Fibroblast of peridontal ligament (primary cell): ENCODE results near the gene CILP.
"Not testable (repeated sequence)": the region's sequence is repeated elsewhere in the genome, so short reads cannot be mapped to it uniquely, and the experiment has no call there.

Experiments used
- DNase-seq: peaks from one replicate; pipeline ENCODE4 v3.0.0-alpha.2; 2010; ENCODE audit errors: extremely low read depth

The CILP gene

GRCh38 chr15:65210770-65211481, at the start of gene CILP:
Gene CILP, minus strand, starts transcription at chr15:65211473. Its CDS starts 1,718 bp downstream, at chr15:65209755.
- DNase-seq, result no peak

- no peak for DNase-seq
These were observed 49.7 kb upstream of the CILP start for GRCh38 chr15:65260968-65261367.

- DNase-seq, result no peak
These were observed 48.1 kb upstream of the CILP start for GRCh38 chr15:65259367-65259797.

GRCh38 chr15:65258375-65259262, 47.3 kb upstream of the CILP start:
- DNase-seq, result no peak

- DNase-seq, result no peak
These were observed 44.3 kb upstream of the CILP start for GRCh38 chr15:65255486-65256140.

- DNase-seq, result no peak
These were observed 43.5 kb upstream of the CILP start for GRCh38 chr15:65254758-65255157.

- no peak for DNase-seq
These were observed 43.1 kb upstream of the CILP start for GRCh38 chr15:65254356-65254755.

- DNase-seq, result no peak
These were observed 38.4 kb upstream of the CILP start for GRCh38 chr15:65249641-65250040.

- DNase-seq, result no peak
These were observed 37.4 kb upstream of the CILP start for GRCh38 chr15:65248511-65249255.

- DNase-seq, result no peak
These were observed 35.7 kb upstream of the CILP start for GRCh38 chr15:65246939-65247338.

- DNase-seq, result no peak
These were observed 34.9 kb upstream of the CILP start for GRCh38 chr15:65246026-65246714.

GRCh38 chr15:65245096-65245856, 34.0 kb upstream of the CILP start:
- peak; percentile 67 for DNase-seq

GRCh38 chr15:65244638-65245037, 33.4 kb upstream of the CILP start:
- no peak for DNase-seq

GRCh38 chr15:65236443-65236842, 25.2 kb upstream of the CILP start:
- not testable (repeated sequence) for DNase-seq

- no peak for DNase-seq
These were observed 22.4 kb upstream of the CILP start for GRCh38 chr15:65233696-65234095.

GRCh38 chr15:65232520-65232919, 21.2 kb upstream of the CILP start:
- DNase-seq, result no peak

- DNase-seq, result no peak
These were observed 20.0 kb upstream of the CILP start for GRCh38 chr15:65231306-65231705.

- DNase-seq, result not testable (repeated sequence)
These were observed 15.6 kb upstream of the CILP start for GRCh38 chr15:65226901-65227300.

- DNase-seq, result no peak
These were observed 14.9 kb upstream of the CILP start for GRCh38 chr15:65226221-65226620.

GRCh38 chr15:65223996-65224395, 12.7 kb upstream of the CILP start:
- no peak for DNase-seq
